HG03045 (cell line): Measurements from ENCODE around the gene USP6NL.

Experiments
- ATAC-seq: cut with Tn5 transposase; IDR thresholded peaks from one replicate; pipeline ENCODE4 v1.9.1; 2021; ENCODE audit warnings: mild to moderate bottlenecking, moderate library complexity; ENCODE audit not compliant: unreplicated experiment

Gene USP6NL

DNA sequence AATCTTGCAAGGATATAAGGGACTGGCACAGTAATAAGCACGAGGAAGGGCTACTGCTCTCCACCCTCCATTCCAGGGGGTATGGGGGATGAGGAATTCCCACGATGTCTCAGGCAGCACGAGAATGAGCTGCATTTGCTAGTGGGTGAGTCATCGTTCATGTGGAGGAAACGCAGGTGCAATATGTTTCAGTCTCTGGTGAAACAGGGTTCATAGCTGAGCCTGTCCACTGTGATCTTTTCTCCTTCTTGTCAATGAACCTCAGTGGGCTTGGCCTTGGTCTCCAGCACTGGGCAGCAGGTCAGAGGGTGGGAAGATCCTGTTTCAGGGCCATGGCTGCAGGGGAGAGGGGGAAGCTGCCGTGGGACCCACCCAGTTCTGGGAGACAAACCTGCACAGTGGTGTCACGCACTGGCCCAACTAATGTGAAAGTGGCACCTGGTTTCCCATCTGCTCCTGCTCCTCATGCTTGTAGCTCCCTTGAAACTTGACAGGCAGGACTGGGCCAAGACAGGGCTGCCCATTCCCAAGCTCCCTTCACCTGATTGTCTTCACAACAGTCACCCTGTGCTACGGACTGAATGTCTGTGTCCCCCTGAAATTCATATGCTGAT lies 181.9 kb downstream of the USP6NL start:
- ATAC-seq = no peak

- no peak for ATAC-seq
Observed at GRCh38 chr10:11425676-11426075, 185.8 kb downstream of the USP6NL start.

DNA sequence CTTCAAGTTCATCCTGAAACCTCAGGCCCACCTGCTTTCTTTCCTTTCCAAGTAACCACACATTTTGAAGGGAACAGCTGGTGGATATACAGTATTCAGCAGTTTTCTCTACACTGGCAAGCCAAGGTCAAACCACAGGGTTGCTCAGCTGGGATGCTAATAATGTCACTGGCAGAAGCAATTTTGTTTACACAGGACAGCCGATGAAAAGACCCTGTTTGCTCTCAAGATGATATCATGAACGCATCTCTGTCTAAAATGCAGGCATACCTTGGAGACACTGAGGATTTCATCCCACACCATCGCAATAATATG lies 186.2 kb downstream of the USP6NL start:
- ATAC-seq = no peak

GRCh38 chr10:11424456-11425295 lies 186.8 kb downstream of the USP6NL start:
- ATAC-seq = no peak

DNA sequence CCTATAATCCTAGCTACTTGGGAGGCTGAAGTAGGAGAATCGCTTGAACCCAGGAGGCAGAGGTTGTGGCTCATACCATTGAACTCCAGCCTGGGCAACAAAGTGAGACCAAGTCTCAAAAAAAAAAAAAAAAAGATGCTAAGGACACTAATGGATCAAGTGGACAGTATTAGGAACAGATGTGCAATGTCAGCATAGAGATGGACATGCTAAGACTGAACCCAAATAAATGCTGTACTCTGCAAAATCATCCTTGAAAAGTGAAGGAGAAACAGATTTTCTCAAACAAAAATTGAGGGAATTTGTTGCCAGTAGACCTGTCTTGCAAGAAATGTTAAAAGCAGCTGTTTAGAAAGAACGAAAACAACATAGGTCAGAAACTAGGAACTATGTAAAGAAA lies 194.5 kb downstream of the USP6NL start:
- no peak for ATAC-seq

DNA sequence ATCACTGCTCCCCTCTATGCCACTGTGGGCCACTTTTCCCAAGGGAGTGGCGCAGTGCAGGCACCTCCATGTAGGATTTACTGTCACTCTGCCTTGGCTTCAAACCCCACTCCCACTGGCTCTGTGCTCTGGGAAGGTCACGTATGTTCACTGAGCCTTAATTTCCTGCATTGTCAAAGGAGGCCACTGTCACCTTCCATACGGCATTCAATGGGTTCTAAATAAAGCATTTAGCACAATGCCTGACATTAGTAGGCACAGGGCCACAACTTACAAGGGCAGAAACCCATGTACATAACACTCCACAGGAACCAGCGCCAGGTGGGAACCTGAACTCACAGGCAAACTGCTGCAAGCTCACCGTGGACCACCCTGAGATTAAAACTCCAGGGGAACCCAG lies 196.4 kb downstream of the USP6NL start:
- ATAC-seq = no peak

GRCh38 chr10:11414314-11415038 lies 197.0 kb downstream of the USP6NL start:
- no peak for ATAC-seq

GRCh38 chr10:11411926-11412545 lies 199.4 kb downstream of the USP6NL start:
- no peak for ATAC-seq

- ATAC-seq = no peak
Observed at GRCh38 chr10:11409357-11409756, 202.1 kb downstream of the USP6NL start.

DNA sequence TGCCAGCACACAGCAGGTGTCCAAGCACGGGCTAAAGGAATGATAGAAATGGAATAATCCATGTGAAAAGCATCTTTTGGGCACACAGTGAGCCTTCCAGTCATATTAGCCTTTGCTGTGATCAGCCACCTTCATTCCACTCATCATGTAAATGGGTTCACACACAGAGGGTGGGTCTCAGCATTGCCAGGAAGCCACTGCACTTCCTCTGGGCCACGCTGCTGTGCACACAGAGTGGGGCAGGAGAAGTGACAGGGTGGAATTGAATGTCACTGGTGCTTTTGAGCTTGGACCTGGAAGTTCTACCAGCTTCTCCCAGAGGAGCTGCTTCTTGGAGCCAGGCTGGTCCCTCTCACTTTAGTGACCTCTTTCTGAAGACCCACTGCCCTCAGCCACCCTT lies 203.5 kb downstream of the USP6NL start:
- ATAC-seq = no peak

GRCh38 chr10:11406746-11407145 lies 204.7 kb downstream of the USP6NL start:
- no peak for ATAC-seq

DNA sequence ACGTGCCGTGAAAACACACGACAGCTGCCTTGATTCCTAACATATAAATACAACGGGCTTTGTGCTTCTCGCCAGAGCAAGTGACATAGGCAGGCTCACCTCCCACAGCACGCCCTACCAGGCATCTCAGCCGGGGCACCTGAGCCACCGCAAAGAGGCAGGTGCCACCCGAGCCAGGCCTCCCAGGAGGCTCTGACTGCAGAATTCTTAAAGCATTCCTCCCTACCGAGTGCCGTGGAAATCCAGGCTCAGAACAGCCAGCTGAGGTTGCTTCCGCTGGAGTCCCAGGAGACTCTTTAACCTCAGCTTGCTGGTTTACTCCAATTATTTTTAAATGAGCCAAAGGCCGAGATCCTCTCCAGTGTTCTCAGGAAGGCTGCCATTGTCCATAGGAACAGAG lies 206.5 kb downstream of the USP6NL start:
- ATAC-seq = no peak
